Stomach (tissue), 9 donors: Measurements from ENCODE around the gene GRIA4. TPM values are rescaled to one million over a fixed set of nuclear protein-coding genes. Genes with fewer than 3 reads are reported as not detected.

Experiments used
- DNase-seq, 2 donors: peaks; one replicate each; pipeline versions ENCODE4 v3.0.0 to v3.0.0-alpha.2; 2013 to 2019
- H3K27ac ChIP-seq, 5 donors: fragments of 200-600 bp in 4 of 5; sonication (generic) in 4 of 5; one replicate each; pipeline ENCODE4 v1.5.1; 2013 to 2019; ENCODE audit warnings: mild to moderate bottlenecking in 1 of 5, moderate library complexity in 1 of 5
- H3K27me3 ChIP-seq, 3 donors: fragments of 200-600 bp; sonication (generic); one replicate each; pipeline ENCODE4 v1.5.1; 2017 to 2019; ENCODE audit warnings: mixed run types in 1 of 3
- H3K36me3 ChIP-seq, 4 donors: fragments of 200-600 bp; sonication (generic); 1 replicate in 3 of 4; 2 replicates in 1 of 4; pipeline ENCODE4 v1.5.1; 2016 to 2019
- H3K4me1 ChIP-seq, 4 donors: fragments of 200-600 bp; sonication (generic); one replicate each; pipeline ENCODE4 v1.5.1; 2016 to 2019
- H3K4me3 ChIP-seq, 4 donors: fragments of 200-600 bp; sonication (generic) in 3 of 4; one replicate each; pipeline ENCODE4 v1.5.1; 2016 to 2019; ENCODE audit warnings: mild to moderate bottlenecking in 1 of 4
- H3K9me3 ChIP-seq, 4 donors: fragments of 200-600 bp; sonication (generic); one replicate each; pipeline ENCODE4 v1.5.1; 2016 to 2019
- EP300 ChIP-seq: sonication (generic); formaldehyde crosslinking; IDR thresholded peaks from one replicate; pipeline ENCODE4 v1.6.1; 2017; ENCODE audit warnings: antibody characterized with exemption
- POLR2A ChIP-seq, 4 donors: fragments of 450-650 bp; IDR thresholded peaks; one replicate each; pipeline ENCODE4 v1.6.1; 2016; ENCODE audit warnings: antibody characterized with exemption in 4 of 4, control low read depth in 2 of 4, mild to moderate bottlenecking in 1 of 4, moderate library complexity in 1 of 4
- POLR2AphosphoS5 ChIP-seq, 3 donors: sonication (generic); formaldehyde crosslinking; IDR thresholded peaks; one replicate each; pipeline ENCODE4 v1.6.1; 2016; ENCODE audit warnings: antibody characterized with exemption in 3 of 3
- WGBS, 5 donors: extraction: QIAGEN DNeasy Blood & Tissue Kit in 3 of 5; methylation state at CpG; one replicate each; pipeline versions ENCODE4 v1.1.5 to v1.1.7; 2013 to 2018; 5-methylcytosine and 5-hydroxymethylcytosine counted together
- intact Hi-C: fragments of 100-400 bp; cut with DNase I; formaldehyde crosslinking; loops from one replicate; pipeline ENCODE4 v1.15.1; 2023; ENCODE audit warnings: low total_unique reads
- polyA plus RNA-seq, 3 donors: library from polyadenylated mRNA; stranded (reverse); fragments of 200-250 nt; gene quantifications; one replicate each; pipeline ENCODE4 v1.2.3, GENCODE V29; 2013
- total RNA-seq, 5 donors: library from RNA; depleted of rRNA; stranded (reverse); fragments of >200 nt; gene quantifications; one replicate each; pipeline versions ENCODE4 v1.1.0 to v1.2.3, GENCODE V29; 2014 to 2016
- TF ChIP-seq, protein P1 (sequence below), 7 experiments: fragments of 450-650 bp in 4 of 7; fragments of 200-600 bp in 3 of 7; sonication (generic) in 3 of 7; IDR thresholded peaks; one replicate each; pipeline ENCODE4 v1.5.1; 2016 to 2019; ENCODE audit warnings: antibody characterized with exemption in 7 of 7, control low read depth in 2 of 7, mild to moderate bottlenecking in 1 of 7
- donor health status: healthy with polysubstance abuse.
- donor health status: Bipolar disorder and iron deficiency.
- donor health status: healthy.

Gene GRIA4
- total and polyA plus RNA-seq, 8 donors, result under 0.01 to 5.9 (median 2.0) TPM; not detected in 1

- no peaks in the 10 kb centered on the region for H3K36me3 ChIP-seq
- H3K9me3 ChIP-seq, result no peaks in the 10 kb centered on the region
- intact Hi-C loops, result no loop called here
- no peak overlapping the region for H3K27ac ChIP-seq
- no peaks in the 10 kb centered on the region for H3K27me3 ChIP-seq
- DNase-seq, result no peak
- no peaks in the 10 kb centered on the region for H3K4me1 ChIP-seq
- WGBS, 5 donors, result 64 to 75% (median 67%) methylated on average over 2 of the region's 2 CpGs
- TF ChIP-seq POLR2AphosphoS5 (IDR thresholded peaks at IDR 0.05) (no peak), POLR2A (IDR thresholded peaks at IDR 0.05) (no peak), EP300 (no peak)
- TF ChIP-seq, protein P1, sequence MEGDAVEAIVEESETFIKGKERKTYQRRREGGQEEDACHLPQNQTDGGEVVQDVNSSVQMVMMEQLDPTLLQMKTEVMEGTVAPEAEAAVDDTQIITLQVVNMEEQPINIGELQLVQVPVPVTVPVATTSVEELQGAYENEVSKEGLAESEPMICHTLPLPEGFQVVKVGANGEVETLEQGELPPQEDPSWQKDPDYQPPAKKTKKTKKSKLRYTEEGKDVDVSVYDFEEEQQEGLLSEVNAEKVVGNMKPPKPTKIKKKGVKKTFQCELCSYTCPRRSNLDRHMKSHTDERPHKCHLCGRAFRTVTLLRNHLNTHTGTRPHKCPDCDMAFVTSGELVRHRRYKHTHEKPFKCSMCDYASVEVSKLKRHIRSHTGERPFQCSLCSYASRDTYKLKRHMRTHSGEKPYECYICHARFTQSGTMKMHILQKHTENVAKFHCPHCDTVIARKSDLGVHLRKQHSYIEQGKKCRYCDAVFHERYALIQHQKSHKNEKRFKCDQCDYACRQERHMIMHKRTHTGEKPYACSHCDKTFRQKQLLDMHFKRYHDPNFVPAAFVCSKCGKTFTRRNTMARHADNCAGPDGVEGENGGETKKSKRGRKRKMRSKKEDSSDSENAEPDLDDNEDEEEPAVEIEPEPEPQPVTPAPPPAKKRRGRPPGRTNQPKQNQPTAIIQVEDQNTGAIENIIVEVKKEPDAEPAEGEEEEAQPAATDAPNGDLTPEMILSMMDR (IDR thresholded peaks at IDR 0.05), result no peak
- no peak overlapping the region for H3K4me3 ChIP-seq
Observed at GRCh38 chr11:105793092-105793491, 183.2 kb downstream of the GRIA4 start.

DNA sequence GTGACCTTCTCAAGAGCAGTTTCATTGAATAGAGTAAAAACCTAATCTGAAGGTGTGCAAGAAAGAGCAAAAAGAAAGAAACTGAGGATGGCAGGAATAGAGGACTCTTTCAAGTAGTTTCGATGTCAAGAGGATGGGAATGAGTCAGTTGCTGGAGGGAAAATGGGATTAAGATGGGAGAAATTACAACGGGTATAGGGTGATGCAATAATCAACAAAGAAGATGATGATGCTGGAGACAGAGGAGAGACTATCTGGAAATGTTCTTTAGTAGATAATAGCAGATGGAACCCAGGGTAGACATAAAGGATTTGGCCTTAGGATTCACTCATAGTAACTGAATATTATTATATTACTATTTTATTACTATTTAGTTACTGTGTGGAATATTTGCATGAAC, 189.4 kb downstream of the GRIA4 start:
- DNase-seq, result no peak
- 82 to 85% (median 84%) methylated on average over 2 of the region's 2 CpGs for WGBS, 5 donors
- Histone ChIP-seq H3K27ac (no peak overlapping the region), H3K4me3 (no peak overlapping the region), H3K36me3 (no peaks in the 10 kb centered on the region), H3K9me3 (no peaks in the 10 kb centered on the region), H3K27me3 (no peaks in the 10 kb centered on the region), H3K4me1 (no peaks in the 10 kb centered on the region)
- TF ChIP-seq POLR2AphosphoS5 (IDR thresholded peaks at IDR 0.05) (no peak), EP300 (no peak), POLR2A (IDR thresholded peaks at IDR 0.05) (no peak)
- TF ChIP-seq, protein P1 (IDR thresholded peaks at IDR 0.05), result no peak
- intact Hi-C loops, result no loop called here

DNA sequence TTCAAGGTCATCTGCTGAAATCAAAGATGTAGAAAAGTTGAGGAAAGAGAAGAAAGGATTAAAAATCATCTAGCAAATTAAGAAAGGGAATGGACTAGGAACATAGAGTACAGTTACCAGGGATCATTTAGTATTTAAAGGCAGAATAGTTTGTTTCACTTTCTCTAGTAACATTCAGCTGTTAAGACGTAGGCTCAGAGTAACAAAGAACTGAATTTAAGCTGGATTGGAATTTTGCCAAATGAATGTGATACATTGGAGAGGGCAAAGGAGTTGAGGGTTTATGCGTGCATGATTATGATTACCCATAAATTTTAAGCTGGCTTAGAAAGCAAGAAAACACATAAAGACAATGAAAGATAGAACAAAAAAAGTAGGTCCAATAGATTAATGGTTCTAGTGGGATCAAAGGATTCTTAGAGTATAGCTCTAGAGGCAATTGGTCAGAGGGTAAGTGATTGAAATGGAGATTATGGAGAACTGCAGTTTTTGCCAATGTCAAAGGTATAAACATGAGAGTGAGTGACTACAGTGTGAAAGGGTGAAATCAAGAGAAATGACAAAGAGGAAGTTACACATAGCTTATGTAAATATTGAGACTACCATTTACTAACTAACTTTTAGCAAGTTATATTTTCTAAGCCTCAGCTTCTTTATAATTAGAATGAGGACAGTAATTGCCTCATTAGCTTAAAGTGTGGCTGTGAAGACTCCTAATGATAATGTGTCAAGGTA, 190.0 kb downstream of the GRIA4 start:
- Histone ChIP-seq H3K4me3 (no peak overlapping the region), H3K27me3 (no peaks in the 10 kb centered on the region), H3K9me3 (no peaks in the 10 kb centered on the region), H3K27ac (no peak overlapping the region), H3K4me1 (no peaks in the 10 kb centered on the region), H3K36me3 (no peaks in the 10 kb centered on the region)
- TF ChIP-seq POLR2A (IDR thresholded peaks at IDR 0.05), result no peak
- TF ChIP-seq, protein P1 (IDR thresholded peaks at IDR 0.05), result no peak
- no peak for TF ChIP-seq POLR2AphosphoS5 (IDR thresholded peaks at IDR 0.05)
- TF ChIP-seq EP300, result no peak
- 45 to 60% (median 57%) methylated on average over 2 of the region's 2 CpGs for WGBS, 5 donors
- intact Hi-C loops, result no loop called here
- no peak for DNase-seq

DNA sequence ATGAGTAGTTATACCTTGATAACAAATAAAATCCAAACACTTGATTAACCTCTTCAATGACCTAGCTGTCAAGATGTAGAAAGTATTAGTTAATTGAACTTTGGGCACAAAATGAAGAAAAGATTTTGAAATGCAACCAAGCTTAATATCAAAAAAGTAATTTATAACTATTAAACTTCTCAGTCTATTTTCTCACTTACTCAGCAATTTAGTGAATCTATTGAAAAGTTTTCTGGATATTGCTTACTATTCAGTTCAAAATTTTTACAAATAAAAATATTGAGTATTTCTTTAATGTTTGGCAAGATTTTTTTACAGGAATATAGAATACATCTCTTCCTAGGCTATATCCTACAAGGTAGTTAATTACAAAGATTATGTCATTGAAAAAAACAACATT, 192.5 kb downstream of the GRIA4 start:
- Histone ChIP-seq H3K27me3 (no peaks in the 10 kb centered on the region), H3K9me3 (no peaks in the 10 kb centered on the region), H3K36me3 (no peaks in the 10 kb centered on the region), H3K4me3 (no peak overlapping the region), H3K27ac (no peak overlapping the region), H3K4me1 (no peaks in the 10 kb centered on the region)
- TF ChIP-seq POLR2AphosphoS5 (IDR thresholded peaks at IDR 0.05) (no peak), EP300 (no peak), POLR2A (IDR thresholded peaks at IDR 0.05) (no peak)
- TF ChIP-seq, protein P1 (IDR thresholded peaks at IDR 0.05), result no peak
- intact Hi-C loops, result no loop called here
- DNase-seq, result no peak
